WERI-Rb-1 (cell line): Measurements from ENCODE around the gene RAD51B.

Experiments used
- DNase-seq: peaks from one replicate; pipeline ENCODE4 v3.0.0-alpha.2; 2020
- H3K27ac ChIP-seq: fragments of 250-450 bp; sonication (Bioruptor Pico); 2 replicates; pipeline ENCODE4 v1.5.1; 2020; ENCODE audit warnings: mild to moderate bottlenecking, moderate library complexity
- H3K27me3 ChIP-seq: fragments of 250-450 bp; sonication (Bioruptor Pico); 2 replicates; pipeline ENCODE4 v1.5.1; 2021; ENCODE audit warnings: mild to moderate bottlenecking, low read depth, moderate library complexity; ENCODE audit not compliant: insufficient read depth, severe bottlenecking
- H3K36me3 ChIP-seq: fragments of 250-450 bp; sonication (Bioruptor Pico); 2 replicates; pipeline ENCODE4 v1.5.1; 2020; ENCODE audit warnings: mild to moderate bottlenecking, moderate library complexity
- H3K4me3 ChIP-seq: 2 replicates; pipeline ENCODE4 v1.5.1; 2011; ENCODE audit warnings: low read depth, mild to moderate bottlenecking, control low read depth, low read length
- H3K9me3 ChIP-seq: fragments of 250-450 bp; sonication (Bioruptor Pico); 2 replicates; pipeline ENCODE4 v1.5.1; 2021; ENCODE audit warnings: mild to moderate bottlenecking, moderate library complexity; ENCODE audit not compliant: severe bottlenecking
- TF ChIP-seq, protein P1 (sequence below): IDR thresholded peaks from 2 replicates; pipeline ENCODE4 v1.5.1; 2011; ENCODE audit warnings: low read depth, mild to moderate bottlenecking, control low read depth, inconsistent platforms, low read length

The RAD51B gene

DNA sequence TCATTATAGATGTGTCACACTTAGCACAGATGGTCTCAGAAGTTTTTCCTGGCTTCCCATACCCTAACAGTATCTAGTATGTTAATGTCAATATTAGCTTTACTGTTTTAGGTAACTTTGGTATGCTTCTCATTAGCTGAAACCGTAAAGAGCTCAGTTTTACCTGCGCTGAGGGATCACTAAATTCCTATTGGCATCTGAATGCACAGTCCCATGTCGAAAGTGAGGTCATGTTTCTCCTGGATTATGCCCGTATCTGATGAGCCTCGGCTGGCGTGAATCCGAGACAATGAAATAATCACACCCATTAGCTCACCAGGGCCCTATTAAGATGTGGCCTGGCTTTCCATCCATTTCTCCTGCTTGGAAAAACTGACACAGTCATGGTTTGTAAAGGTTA, 555.1 kb downstream of the RAD51B start:
- no peak overlapping the region for H3K4me3 ChIP-seq
- H3K36me3 ChIP-seq: no peaks in the 10 kb centered on the region
- no peak overlapping the region for H3K27ac ChIP-seq
- peaks cover 3% of the 10 kb centered on the region for H3K9me3 ChIP-seq
- H3K27me3 ChIP-seq: no peaks in the 10 kb centered on the region
- DNase-seq: peak; percentile 21
- TF ChIP-seq, protein P1, sequence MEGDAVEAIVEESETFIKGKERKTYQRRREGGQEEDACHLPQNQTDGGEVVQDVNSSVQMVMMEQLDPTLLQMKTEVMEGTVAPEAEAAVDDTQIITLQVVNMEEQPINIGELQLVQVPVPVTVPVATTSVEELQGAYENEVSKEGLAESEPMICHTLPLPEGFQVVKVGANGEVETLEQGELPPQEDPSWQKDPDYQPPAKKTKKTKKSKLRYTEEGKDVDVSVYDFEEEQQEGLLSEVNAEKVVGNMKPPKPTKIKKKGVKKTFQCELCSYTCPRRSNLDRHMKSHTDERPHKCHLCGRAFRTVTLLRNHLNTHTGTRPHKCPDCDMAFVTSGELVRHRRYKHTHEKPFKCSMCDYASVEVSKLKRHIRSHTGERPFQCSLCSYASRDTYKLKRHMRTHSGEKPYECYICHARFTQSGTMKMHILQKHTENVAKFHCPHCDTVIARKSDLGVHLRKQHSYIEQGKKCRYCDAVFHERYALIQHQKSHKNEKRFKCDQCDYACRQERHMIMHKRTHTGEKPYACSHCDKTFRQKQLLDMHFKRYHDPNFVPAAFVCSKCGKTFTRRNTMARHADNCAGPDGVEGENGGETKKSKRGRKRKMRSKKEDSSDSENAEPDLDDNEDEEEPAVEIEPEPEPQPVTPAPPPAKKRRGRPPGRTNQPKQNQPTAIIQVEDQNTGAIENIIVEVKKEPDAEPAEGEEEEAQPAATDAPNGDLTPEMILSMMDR: no peak

DNA sequence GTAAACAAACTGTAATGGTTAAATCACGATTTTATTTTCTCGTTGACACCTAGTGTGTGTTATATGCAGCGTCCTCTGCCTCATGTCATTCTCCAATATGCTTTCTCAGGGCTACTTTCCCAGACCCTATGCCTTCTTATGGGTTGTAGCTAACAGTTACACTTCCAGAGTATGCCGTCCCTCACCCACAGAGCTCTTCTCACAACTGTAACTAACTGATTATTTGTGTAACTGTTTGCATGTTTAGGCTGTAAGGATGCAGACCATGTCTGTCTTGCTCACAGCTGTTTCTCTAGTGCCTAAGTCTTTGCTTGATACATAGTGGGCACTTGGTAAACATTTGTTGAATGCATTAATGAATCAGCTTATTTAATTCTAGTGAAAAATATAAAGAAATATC, 555.8 kb downstream of the RAD51B start:
- TF ChIP-seq, protein P1: no peak
- DNase-seq: no peak
- Histone ChIP-seq H3K27ac (no peak overlapping the region), H3K36me3 (no peaks in the 10 kb centered on the region), H3K9me3 (peaks cover 3% of the 10 kb centered on the region), H3K4me3 (no peak overlapping the region), H3K27me3 (no peaks in the 10 kb centered on the region)

DNA sequence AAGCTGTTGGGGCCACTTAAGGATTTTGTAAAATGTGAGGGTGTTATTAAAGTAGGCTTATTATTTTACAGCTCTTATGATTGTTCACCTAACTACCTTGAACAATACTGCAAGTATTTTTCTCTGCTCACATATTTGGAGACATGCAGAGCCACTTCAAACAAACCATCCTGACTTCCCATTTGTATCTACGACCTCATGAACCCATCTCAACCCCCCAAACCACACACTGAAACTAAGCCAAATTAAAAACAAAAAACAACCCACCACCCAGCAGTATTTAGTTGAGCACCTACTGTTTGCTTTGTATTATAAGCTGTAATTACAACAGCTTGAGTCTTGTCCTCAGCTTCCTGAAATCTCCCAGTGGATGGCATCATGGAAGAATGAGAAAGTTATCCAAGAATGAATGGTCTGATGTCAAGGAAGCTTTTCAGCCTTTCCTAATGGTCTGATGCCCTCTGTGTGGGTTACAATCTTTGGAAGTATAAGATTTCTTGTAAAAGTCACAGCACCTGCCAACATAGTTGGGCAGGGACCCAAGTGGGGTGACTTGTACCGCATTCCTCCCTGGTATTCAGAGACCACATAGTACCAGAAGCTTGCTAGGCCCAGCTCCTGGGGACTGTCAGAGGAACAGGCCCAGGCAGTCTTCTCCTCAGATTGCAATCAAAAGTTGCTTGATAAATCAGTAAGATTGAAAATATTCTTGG, 556.6 kb downstream of the RAD51B start:
- TF ChIP-seq, protein P1: no peak
- no peak overlapping the region for H3K4me3 ChIP-seq
- H3K36me3 ChIP-seq: no peaks in the 10 kb centered on the region
- DNase-seq: no peak
- H3K27me3 ChIP-seq: no peaks in the 10 kb centered on the region
- no peak overlapping the region for H3K27ac ChIP-seq
- H3K9me3 ChIP-seq: peaks cover 3% of the 10 kb centered on the region

DNA sequence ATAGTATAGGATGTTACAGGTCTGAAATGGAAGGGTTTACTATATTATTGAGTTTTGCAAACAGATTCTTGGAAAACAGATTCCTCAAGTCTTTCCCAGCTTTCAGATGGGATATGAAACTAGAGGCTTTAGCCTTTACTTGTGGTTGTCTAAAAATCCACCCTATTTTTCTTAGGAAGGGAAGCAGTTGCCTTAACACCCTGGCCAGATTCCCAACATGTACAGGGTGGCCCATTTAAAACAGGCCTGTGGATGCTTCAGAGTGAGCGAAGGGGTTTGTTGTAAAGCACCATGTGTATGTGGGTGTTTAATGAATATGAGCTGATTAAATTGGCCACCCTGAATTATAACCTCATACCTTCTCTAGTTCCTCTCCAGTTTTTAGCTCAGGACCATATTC, 557.4 kb downstream of the RAD51B start:
- DNase-seq: no peak
- no peaks in the 10 kb centered on the region for H3K27me3 ChIP-seq
- H3K27ac ChIP-seq: no peak overlapping the region
- H3K9me3 ChIP-seq: peaks cover 3% of the 10 kb centered on the region
- TF ChIP-seq, protein P1: no peak
- no peaks in the 10 kb centered on the region for H3K36me3 ChIP-seq
- no peak overlapping the region for H3K4me3 ChIP-seq

DNA sequence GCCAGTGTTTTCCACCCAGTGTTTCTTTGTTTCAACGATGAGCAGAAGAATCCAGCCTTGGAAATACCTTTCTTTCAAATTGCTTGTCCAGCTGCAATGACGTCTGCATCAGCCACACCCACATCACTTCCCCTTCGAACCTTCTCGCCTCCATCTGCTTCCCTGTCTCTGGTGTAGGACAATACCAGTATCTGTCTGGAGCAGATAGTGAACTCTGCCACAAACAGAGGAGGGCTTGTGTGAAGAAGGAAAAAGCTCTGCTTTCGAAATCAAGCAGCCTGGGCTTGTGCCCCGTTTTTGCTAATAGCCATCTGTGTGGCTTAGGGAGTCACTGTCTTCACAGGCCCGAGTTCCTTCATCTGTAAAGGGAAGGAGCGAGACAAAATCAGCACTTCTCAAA, 557.9 kb downstream of the RAD51B start:
- peak; percentile 19 for DNase-seq
- no peak overlapping the region for H3K4me3 ChIP-seq
- H3K27me3 ChIP-seq: no peaks in the 10 kb centered on the region
- no peak overlapping the region; the same call in 1 of the 2 replicates for H3K27ac ChIP-seq
- H3K9me3 ChIP-seq: peaks cover 3% of the 10 kb centered on the region
- no peaks in the 10 kb centered on the region for H3K36me3 ChIP-seq
- TF ChIP-seq, protein P1: no peak
